COLO668 (cell line): ENCODE measurements around the gene MYL9.

Experiments
- DNase-seq: peaks from one replicate; lab custom pipeline; 2025; ENCODE audit not compliant: unreplicated experiment; lab: John Stamatoyannopoulos, UW

The MYL9 gene

GRCh38 chr20:36525620-36526365, 15.5 kb upstream of the MYL9 start:
- DNase-seq: no peak

DNA sequence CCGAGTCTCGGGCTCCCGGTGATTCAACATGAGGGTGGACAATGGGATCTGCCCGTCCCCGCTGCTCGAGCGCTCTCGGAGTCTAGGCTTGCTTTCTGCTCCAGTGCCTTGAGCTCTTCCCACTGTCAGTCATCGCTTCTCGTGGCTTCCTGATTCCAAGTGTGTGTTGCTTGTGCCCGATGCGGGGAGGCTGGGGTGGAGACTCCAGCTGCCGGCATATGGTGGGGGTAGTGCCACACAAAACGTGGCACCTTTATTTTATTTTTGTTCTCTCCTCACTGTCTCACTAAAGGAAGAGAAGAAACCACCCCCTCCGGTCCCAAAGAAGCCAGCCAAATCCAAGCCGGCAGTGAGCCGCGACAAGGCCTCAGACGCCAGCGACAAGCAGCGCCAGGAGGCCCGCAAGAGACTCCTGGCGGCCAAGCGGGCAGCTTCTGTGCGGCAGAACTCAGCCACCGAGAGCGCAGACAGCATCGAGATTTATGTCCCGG, 14.8 kb upstream of the MYL9 start:
- no peak for DNase-seq

DNA sequence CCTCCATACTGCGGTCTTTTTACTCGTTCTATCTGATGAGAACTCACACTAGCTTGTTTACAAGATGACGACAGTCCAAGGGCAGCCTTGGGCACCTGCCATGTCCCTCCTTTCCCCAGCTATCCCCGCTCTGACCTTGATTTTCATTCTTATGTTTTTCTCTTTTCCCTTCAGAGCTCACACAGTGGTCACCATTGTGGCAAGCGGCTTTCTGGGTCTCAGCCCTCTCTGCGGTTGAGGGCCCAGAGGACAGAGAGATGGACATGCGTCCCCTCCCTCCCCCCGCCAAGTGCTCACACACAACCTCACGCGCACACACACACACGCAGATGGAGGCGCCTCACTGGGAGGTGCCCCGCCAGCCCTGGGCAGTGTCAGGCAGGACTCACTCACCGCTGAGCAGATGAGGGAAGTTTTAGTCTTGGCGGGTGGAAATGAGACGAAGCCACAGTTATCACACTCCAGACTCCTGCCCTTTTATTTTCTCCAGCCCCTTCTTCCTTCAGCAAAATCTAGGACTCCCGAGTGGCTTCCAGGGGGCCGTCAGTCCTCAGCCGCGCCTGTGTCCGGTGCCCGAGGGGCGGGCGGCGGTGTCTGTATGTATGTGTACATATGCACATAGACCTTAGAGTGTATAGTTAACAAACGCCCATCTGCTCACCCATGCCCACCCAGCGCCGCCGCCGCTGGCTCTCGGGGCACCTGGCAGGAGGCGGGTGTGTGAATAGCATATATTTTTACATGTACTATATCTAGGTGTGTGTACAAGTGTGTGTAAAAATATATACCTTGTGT, 13.8 kb upstream of the MYL9 start:
- no peak for DNase-seq

DNA sequence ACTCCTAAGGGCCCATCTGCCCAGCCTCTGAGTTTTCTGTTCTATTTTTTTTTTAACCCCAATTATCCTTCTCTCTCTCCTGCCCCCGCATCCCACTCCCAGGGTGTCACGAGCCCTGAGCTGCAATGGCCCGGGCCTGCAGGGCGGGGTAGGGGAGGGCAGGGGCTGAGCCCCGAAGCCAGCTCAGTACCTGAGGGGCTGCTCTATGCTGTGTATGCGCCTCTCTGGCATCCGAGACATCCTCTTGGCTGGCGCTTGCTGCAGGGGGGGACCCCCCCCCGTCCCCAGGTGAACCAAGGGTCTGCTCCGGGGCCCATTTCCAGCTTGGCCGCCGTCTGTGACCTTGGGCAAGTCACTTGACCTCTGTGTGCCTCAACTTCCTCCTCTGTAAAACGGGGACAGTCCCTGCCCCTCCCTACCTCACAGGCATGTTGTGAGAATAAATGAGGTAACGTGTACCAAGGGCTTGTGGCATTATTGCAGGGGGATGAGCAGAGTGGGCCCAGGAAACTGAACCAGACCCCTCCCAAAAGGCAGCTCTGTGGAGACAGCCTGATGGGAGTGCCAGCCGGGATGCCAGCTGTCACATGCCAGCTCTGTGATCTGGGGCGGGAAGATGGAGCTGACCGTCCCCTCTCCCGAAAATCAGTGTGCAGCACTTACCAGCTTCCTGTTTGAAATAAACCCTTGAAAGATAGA, 13.0 kb upstream of the MYL9 start:
- DNase-seq: no peak

DNA sequence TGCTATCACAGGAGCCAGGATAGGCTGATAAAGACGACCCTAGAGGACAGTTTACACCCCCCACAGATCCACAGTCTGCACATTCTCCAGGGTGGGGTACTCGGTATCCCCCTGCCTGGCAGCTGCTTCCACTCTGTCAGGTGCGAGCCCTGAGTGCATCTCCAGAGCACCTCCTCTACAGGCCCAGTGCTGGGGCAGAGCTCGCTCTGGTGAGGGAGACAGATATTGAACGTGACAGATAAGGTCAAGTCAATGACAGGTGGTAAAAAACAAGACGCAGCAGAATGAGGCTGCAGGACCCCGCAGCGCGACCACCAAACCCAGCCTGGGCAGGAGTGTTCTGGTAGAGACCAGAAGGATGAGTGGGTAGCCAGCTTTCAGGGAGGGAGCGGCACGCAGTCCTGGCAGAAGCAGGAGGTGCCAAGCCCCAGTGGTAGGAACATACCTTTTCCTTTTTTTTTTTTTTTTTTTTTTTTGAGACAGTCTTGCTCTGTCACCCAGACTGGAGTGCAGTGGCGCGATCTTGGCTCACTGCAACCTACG, 12.4 kb upstream of the MYL9 start:
- DNase-seq: no peak

DNA sequence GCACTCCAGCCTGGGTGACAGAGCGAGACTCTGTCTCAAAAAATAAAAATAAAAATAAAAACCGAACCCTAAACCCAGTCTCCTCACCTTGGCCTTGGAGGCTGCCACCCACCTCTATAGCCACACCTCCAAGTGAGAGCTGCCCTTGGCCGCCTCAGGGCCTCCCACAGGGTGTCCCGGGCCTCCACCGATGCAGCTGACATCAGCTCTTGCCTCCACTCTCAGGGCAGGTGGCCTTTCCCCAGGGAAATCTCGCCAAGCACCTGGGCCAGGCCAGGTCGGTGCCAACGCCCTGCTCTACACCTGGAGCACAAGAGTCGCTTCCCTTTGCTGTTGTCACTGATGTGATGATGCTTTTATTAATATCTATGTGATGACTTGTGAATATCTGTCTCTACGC, 8.9 kb upstream of the MYL9 start:
- DNase-seq: peak; percentile 70

DNA sequence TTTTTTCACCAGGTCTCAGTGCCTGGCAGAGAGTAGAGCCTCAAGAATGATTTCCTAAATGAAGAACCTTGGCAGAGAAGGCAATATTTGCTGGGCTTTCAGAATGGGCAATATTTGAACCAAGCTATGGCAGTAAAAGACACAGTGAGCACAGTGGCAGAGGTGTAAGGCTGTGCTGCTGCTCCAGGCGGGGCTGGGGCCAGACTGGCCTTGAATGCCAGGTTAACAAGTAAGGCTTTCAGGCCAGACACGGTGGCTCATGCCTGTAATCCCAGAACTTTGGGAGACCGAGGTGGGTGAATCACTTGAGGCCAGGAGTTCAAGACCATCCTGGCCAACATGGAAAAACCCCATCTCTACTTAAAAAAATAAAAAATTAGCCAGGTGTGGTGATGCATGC, 8.5 kb upstream of the MYL9 start:
- no peak for DNase-seq

GRCh38 chr20:36538026-36538722, 3.1 kb upstream of the MYL9 start:
- no peak for DNase-seq

DNA sequence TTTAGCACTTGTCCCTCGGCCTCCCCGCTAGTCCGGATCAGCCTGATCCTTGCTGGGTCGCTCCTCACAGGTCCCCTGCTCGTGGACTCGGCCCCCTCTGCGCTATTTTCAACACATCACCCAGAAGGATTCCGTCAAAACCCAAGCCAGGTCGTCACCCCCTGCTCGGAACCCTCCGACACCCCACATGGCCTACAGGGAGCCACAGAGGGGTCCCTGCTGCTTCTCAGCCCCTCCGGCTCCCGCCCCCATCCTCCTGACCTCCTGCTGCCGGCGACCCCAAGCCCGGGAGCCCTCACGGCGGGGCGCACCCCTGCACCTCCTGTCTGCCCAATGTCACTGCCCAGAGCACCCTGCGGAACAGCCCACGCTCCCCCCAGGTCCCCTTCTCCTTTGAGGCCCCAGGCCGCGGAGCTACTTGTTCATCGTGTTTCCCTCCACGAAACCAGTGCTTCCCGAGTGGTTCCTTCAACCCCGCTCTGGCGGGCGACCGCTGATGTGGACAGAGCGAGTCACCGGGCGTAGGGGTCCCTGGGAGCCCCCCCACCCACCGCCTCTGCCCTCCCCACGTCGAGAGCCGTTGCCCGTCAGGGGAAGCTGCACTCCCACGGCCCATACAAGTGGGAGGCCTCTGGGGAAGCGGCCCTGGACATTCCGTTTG, 638 bp upstream of the MYL9 start:
- DNase-seq: no peak

DNA sequence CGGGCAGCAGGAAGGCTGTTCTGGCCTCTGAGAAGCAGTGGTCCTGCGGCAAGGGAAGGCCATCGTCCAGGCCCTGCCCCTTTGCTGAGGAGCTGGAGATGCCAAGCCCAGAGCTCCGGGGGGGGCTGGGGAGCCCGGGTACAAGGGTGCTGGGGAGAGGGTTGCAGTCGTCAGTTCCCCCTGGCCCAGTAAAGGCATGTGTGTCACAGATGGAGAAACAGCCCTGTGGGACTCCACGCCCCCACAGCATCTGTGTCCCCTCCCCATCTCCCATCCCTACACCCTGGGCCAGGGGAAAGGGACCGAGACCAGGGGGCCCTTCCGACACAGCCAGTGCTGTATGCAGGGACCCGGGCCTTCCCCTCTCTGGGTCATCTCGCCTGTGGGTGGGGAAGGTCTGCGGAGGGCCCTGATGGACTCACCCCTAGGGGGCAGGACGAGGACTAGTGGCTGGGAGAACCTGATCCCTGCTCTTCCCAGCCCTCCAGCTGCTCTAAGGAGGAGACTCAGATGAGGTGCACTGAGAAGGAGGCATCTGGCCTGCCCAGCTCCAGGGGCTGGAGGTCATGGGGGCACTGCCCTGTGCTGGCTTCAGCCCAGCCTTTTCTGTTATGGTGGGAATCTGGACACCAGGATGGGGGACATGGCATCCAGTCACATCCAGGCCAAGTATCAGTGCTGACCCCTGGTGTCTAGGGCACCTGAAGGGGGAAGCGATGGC, 609 bp downstream of the MYL9 start:
- peak; percentile 27 for DNase-seq

DNA sequence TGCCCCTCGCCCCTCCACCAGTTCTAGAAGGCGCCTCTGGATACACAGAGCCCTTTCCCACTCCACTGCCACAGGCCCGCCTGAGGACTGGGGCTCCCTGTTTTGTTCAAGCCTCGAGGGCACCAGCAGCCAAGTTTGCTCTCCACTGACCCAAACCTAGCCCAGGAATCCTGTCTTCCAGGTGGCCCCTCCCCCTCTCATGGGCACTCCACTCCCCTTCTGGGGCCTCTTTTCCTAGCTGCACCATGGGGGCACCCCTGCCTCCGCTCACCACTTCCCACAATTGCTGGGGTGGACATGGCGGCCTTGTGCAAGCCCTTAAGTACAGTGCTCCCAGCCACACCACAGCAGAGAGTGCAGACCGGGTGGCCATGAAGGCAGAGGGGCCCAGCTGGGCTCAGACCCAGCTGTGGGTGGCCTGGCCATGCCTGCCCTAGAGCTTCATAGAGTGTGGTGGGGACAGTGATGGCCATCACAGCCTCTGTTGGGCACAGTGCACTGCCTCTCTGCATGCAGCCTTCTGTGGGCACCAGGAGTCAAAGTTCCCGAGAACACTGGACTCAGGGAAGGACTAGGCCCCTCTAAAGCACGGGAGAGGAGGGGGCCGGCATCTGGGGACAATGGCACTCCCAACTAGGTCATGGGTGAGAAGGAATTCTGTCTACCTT, 1.3 kb downstream of the MYL9 start:
- no peak for DNase-seq

DNA sequence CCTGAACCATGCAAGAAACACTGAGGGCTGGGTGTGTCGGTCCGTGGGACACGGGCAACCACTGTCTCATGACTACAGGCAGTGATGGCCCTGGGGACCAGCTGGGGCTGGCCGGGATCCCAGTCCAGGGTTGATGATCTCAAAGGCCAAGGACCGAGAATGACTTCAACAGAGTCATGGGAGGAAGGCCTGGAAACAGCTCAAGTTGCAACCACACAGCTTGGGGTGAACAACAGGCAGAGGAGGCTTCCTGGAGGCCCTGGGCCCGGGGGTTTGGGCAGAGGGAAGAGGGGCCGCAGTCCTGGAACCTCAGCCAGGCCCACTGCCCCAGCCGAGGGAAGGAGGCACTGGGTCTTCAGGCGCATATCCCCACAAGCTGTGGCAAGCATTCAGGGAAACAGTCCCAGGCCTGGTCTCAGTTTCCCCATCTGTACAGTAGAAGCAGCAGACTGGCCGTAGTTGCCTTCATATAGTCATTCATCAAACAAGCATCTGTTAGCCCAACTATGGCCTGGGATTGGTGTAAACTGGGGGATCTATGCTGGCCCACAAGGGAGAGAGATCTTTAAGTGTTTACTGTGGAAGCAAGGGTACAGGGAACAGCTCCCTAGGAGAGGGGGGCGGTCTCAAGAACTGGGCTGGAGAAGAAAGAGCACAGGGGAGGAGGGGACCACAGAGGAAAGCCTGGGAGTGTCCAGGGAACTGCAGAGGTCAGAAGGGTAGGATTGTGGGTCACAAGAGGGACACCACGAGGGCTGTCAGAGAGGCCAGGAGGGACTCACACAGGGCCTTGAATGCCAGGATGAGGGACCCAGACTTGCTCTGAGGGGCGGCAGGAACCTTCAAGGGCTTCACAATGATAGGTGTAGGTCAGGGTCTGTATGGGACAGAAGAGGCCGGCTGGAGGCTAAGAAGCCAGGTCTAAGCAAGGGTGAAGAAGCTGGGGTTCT, 2.1 kb downstream of the MYL9 start:
- no peak for DNase-seq

DNA sequence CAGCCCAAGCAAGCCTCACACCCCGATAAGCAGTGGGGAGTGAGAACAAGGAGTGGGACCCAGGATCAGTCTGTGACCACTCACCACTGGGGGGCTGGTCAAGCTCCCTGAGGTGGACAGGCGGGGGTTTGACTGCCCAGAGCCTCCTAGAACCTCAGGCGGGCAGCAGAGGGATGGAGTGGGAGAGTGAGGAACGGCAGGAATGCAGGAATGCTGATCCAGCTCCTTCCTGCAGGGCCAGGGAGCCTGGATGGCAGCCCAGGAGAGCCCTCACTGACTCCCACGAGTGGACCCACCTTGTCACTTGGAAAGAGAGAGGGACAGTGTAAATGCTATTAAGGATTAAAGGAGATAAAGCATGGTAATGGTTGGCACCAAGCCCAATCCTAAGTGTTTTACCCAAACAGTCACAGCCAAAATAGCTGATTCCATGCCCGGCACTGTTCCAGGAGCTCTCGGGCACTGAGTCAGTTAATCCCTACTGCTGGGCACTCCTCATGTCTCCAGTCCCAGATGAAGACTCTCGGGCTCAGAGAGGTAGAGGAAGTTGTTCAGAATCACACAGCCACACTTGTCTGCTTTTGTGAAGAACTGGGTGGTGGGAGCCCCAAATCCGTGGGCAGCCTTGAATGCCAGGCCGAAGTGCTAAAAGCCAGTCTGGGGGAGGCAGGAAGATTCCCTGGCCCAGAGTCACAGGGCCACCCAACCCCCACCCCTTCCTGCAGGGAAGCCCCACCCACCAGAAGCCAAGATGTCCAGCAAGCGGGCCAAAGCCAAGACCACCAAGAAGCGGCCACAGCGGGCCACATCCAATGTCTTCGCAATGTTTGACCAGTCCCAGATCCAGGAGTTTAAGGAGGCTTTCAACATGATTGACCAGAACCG, 3.1 kb downstream of the MYL9 start:
- DNase-seq: no peak

GRCh38 chr20:36546111-36546736, 4.9 kb downstream of the MYL9 start:
- no peak for DNase-seq

- DNase-seq: no peak
These were observed 6.1 kb downstream of the MYL9 start for GRCh38 chr20:36547186-36548005.

- DNase-seq: no peak
These were observed 6.6 kb downstream of the MYL9 start for GRCh38 chr20:36548006-36548315.
